ENCODE data around the gene C10orf71.

C10orf71 gene

DNA sequence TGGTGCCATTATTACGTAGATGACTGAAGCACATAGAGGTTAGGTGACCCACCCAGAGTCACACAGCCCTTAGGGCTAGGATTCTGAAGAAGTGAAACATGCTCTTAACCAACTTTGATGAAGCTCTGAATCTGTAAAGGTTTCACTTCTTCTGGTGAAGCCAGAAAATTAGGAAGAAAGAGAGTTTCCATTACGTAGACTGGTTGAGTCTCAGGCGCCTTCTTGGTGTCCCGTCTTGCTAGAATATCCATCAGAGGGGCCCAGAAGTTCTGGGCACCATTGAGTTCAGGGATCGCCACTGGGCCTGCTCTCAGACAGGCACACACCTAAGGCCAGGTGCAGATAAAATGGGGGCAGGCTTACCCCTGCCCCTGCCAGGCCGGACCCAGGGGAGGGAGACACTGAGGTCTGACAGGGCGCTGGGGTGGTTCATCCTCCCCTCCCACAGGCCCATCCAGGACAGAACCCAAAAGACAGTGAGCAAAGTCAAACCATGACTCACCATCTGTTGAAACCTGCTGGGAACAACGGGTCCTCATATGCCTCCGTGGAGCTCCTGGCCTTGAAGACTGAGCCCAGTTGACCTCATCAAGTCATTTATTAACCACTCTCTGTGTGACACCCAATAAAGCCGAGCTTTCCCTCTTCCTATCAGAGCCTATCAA, 63.8 kb downstream of the C10orf71 start:
- no peak for DNase-seq

DNA sequence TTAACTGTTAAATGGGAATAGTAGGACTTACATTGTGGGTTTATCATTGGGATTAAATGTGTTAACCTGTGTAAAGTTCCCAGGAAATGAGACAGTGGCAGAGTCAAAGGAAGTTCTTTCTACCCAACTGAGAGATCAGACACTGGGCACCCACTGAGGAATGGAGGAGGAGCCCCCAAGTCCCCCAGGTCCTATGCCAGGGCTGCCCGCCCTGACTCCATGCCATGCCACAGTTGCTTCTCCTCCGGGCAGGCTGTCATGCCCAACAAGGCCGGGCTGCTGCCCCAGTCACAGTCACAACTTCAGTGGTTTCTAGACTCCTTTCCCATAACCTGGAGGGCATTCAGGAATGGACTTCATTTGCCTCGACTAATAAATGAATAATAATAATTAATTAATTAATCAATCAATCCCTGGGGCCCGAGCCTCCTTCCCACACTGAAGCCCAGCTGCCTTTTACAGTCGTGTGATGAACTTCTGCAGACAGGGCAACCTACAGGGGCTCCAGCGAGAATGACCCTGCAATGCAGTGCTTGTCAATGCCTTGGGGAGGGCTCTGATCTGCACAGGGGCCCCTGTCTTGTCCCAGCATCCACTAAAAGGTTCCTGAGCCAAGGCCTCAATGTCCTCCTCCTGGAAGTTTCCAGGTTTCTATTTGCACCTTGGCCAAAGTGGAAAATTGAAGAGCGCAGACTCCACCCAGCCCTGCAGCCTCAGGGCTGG, 64.5 kb downstream of the C10orf71 start:
- DNase-seq = no peak

DNA sequence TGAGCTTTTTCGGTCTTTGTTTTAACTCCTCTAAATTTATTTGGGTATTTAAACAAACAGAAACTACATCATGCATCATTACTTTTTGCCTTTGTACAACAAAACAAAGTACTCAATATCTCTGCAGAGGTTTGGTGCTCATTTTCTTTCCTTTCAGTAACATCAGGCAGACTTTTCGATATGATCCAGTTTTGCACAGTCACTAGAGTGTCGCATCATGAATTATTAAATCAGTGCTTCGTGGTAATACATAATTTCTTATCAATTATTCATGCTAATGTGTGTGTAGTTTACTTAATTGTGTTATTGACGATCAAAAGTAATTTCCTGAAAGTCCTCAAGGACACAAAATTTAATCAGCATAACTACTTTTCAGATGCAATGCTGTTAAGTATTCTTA, 65.1 kb downstream of the C10orf71 start:
- no peak for DNase-seq

DNA sequence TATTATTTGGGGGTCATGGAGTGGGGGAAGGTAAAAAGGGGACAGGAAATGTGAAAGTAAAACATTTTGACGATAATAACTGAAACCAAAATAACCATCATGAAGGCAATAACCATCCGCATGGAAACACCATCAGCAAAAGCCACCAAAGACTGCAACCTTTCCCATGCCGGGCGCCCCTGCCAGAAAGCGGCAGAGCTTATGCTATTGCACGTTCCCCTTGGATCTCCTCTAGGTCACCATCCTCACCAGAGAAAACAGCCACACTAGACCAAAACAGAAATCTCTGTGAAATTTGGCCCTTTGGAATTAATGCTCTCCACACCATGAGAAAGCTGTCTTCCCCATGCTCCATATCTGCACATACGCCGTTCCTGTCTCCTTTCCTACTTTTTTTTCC, 65.8 kb downstream of the C10orf71 start:
- DNase-seq = no peak

DNA sequence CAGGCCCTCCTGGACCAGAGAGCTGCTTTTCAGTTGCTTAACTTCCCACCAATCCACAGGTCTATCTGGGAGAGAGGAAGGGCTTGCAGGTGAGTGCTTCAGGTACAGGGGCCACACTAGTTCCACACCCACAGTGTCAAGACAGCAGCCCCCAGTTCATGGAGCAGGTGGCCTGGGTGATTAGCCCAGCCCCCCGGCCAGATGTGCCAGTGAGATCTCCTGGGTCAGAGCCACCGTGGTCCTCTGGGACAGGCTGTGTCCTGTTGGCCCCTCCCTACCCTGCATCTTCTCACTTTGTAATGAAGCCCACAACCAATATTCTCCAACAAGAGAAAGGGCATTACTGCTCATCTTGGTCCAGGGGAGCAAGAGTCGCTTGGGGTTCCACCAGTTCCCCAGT, 66.3 kb downstream of the C10orf71 start:
- DNase-seq = no peak

DNA sequence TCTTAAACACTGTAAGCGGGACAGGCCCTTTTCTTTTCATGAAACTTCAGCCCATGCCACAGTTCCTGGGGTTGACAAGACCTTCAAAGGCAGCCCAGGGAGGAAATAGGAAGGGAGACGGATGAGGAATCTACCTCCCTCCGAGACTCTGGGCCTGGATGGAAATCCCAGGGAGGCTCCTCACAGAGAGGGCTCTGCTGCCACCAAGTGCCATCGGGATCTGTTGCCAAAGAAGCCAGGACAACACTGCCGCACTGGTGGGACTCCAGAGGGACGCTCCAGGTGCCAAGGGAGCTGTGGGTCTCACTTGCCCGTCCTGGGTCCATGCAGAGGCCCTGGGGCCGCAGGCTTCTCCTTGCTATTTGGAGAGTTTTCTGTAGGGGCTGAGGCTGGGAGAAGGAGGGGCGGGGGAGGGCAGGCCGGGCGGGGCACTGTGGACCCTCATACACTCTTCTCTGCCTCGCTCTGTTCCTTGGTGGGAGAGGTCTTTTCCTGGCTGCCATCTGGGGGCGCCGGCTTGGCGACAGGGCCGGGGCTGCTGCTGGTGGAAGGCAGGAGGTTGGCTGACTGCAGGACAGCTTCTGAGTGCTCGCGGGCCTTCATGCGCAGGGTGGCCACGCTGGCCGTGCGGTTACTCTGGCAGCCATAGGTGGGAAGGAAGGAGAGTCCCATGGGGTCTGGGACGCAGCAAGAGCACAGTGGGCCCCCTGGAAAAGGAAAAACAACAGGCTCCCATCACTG, 66.9 kb downstream of the C10orf71 start:
- DNase-seq = no peak

DNA sequence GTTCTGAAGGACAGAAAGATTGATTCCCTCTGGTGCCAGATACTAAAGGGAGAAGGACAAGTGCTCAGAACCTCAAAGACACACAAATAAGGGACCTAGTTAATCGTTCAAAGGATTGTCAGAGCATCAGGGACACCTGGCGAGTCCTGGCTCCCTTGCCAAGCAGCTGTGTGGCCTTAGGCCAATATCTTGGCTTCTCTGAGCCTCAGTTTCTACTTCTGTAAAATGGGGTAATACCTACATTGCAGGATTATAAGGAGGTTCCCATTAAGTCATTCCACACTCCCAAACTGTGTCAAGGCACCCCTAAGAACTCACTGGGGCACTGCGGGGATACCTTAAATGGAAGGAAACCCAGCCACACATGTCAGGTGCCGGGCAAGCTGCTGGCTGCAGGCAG, 67.5 kb downstream of the C10orf71 start:
- no peak for DNase-seq

DNA sequence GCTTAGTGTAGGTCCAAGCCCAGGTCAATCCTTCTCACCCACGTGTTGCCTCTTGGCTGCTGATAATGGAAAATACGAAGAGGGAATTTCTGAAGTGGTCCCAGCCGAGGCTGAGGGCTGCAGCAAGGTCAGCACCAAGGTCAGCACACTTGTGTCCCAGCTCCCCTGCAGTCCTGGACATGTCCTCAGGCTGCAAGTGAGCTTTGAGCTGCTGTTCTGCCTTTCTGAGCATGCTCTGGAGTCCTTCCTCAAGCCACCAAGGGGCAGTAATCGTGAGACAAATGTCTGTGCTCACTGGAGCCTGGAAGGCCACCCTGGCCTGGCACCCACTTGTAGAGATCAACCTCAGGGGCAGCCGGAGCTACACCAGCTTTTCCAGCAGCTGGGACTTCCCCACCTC, 68.6 kb downstream of the C10orf71 start:
- DNase-seq = no peak

DNA sequence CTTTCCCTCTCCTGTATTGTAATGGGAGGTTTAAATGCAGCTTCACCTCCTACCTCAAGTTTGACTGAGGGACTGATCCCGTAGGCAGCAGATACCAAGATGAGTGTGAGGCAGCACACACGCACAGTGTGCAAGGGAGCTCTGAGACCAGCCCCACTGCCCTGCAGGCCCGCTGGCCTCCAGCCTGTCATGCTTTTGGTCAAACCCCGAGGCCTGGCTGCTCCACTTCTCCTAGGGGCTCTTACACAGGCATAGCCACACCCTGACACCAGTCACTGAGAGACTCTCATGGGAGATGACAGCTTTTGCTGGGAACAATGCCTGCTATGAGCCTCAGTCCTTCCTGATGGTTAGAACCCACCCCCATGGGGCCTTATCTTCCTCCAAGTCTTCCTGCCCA, 69.3 kb downstream of the C10orf71 start:
- no peak for DNase-seq

DNA sequence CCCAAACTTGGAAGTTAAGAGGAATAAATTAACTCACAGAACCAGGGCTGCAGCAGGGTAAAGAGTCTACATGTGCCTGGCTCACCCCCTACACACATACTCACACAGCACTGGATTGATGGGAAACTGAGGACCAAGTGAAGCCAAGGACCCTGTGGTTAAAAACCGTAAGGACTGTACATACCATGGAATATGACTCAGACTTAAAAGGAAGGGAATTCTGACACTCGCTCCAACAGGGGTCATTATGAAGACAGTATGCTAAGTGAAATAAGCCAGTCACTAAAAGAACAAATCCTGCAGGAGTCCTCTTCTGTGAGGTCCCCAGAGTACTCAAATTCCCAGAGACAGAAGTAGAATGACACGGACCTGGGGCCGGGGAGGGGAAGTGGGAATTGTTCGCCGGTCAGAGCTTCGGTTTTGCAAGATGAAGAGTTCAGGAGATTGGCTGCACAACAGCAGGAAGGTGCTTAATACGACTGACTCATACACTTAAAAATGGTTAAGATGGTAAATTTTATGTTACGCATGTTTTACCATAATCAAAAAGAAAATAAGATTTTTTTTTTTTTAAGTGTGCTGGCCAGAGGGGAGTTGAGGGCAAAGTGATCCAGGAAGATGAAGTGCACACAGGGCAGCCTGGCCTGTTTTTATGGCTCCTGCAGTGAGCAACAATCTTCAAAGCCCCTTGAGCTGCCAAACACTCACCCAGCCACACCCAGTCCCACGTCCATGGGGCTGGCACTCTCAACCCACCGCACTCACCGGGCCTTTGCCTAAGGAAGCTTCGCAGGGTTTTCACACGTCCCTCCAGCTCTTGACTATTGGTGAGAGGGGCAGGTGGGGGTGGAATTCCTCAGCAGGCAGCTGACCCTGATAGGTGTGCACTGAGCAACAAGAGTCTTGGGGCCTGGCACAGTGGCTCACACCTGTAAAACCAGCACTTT, 70.5 kb downstream of the C10orf71 start:
- DNase-seq = no peak

DNA sequence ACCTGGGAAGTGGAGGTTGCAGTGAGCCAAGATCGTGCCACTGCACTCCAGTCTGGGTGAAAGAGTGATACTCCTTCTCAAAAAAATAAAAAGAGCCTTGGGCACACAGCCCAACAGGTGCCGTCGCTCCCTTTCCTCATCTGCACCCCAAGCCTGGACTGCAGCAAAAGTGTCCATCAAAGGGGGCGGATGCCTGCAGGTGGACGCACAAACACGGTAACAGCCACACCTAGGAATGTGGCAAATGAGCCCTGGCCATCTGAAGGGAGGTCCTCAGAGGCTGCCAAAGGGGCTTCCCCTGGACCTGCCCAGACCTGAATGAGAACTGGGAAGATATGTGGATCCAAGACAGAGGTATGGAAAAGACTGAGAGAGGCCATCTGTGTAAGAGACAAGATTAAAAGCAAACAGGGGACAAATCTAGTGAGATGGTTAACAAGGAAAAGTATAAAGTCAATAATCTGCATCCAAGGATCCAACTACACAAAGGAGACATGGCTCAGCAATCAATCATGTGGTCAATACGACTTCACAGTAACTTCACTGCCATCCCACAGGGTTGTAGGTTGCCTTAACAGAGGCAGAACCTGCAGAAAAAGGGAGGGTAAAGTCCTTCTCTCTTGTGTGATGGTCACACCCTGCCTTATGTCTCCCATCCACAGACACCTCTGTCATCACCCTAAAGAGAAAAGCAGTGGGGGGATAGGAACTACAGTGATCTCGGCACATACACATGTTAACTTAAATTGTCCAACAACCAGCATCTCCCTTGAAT, 71.5 kb downstream of the C10orf71 start:
- no peak for DNase-seq

DNA sequence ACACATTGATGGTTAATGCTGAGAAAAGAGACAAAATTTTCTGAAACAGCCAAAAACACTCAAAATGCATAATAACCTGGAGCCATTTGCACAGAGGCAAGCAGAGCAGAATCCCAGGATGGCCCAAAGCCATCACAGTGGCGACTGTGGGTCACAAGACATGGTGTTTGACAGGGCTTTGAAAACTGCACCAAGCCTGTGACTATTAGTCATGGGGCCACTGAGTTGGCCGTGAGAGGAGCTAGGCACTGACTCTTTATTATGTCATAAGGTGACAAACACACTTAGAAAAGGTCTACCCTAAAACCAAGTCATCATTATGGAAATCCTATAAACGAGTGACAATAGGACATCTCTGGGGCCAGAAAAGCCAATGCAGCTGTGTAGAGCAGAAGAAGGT, 73.0 kb downstream of the C10orf71 start:
- no peak for DNase-seq

DNA sequence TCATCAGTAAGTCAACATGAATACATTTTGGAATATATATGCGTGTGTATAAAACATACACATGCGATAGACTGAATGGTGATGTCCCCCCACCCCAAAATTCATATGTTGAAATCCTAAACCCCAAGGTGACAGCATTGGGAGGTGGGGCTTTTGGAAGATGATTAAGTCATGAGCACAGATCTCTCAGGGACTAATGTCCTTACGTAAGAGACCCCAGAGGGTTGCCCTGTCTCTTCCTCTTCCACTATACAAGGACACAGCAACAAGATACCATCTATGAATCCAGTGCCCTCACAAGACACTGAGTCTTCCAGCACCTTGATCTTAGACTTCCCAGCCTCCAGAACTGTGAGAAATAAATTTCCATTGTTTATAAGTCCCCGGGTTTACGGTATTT, 74.4 kb downstream of the C10orf71 start:
- DNase-seq = no peak

DNA sequence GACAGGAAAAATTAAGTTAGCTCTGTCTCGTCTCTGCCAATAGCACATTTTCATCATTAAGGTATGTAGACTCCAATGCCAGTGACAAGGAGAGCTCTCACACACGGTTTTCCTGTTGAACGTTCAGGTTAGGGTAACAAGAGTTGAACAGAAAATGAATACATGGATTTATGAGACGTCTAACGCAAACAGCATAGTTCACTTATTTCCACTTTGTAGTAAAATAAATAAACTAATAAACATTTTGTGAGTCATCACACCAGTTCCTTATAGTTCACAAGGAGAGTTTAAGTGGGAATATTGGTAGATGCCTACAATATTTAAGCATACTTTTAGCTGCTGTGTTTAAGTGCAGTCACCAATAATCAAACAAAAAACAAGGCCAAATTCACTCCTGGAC, 75.8 kb downstream of the C10orf71 start:
- DNase-seq = no peak

DNA sequence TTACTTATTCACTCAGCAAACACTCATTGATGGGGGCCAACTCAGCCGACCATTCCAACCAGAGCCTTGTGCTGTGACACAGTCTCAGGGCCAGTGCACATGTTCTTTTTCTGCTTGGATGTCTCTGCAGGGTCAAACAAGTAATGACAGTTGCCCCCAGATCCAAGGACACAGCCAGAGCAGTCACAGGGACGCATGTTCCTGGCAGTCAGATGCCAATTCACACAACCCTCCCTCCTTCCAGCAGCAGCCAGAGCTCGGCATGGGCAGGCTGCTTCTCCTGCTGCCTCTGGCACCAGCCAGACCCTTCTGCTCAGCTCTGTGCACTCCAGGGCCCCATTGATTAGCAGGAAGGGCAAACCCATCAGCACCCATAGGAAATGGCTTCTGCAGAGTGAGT, 76.6 kb downstream of the C10orf71 start:
- DNase-seq = no peak
